ENCODE results near the gene PRSS36.
"Not testable (repeated sequence)": the region's sequence is repeated elsewhere in the genome, so short reads cannot be mapped to it uniquely, and the experiment has no call there.

The PRSS36 gene

GRCh38 chr16:31183432-31184428, 33.9 kb upstream of the PRSS36 start:
- no peak for DNase-seq

GRCh38 chr16:31182391-31182790, 32.5 kb upstream of the PRSS36 start:
- DNase-seq: no peak

- no peak for DNase-seq
Measured at GRCh38 chr16:31181102-31181830, 31.4 kb upstream of the PRSS36 start.

GRCh38 chr16:31179747-31180459, 30.0 kb upstream of the PRSS36 start, which contains the start of gene FUS:
TSS of gene FUS (plus strand) at chr16:31180139. CDS start at chr16:31180215, 76 bp downstream.
- peak; percentile 84 for DNase-seq

GRCh38 chr16:31179219-31179746, 29.4 kb upstream of the PRSS36 start:
- DNase-seq: no peak

GRCh38 chr16:31177136-31177535, 27.3 kb upstream of the PRSS36 start:
- peak; percentile 24 for DNase-seq

- DNase-seq: not testable (repeated sequence)
Measured at GRCh38 chr16:31170048-31170447, 20.2 kb upstream of the PRSS36 start.

GRCh38 chr16:31168848-31169247, 19.0 kb upstream of the PRSS36 start:
- no peak for DNase-seq

- no peak for DNase-seq
Measured at GRCh38 chr16:31167315-31167714, 17.4 kb upstream of the PRSS36 start.

- no peak for DNase-seq
Measured at GRCh38 chr16:31157136-31157535, 7.3 kb upstream of the PRSS36 start.

GRCh38 chr16:31150976-31151375, 1.1 kb upstream of the PRSS36 start:
- DNase-seq: not testable (repeated sequence)

- no peak for DNase-seq
Measured at GRCh38 chr16:31149332-31149731, 534 bp downstream of the PRSS36 start.

- DNase-seq: no peak
Measured at GRCh38 chr16:31148896-31149295, 970 bp downstream of the PRSS36 start.

- DNase-seq: no peak
Measured at GRCh38 chr16:31148281-31148728, 1.6 kb downstream of the PRSS36 start.

- no peak for DNase-seq
Measured at GRCh38 chr16:31147574-31147973, 2.3 kb downstream of the PRSS36 start.

- DNase-seq: no peak
Measured at GRCh38 chr16:31145398-31145990, 4.4 kb downstream of the PRSS36 start.

GRCh38 chr16:31144418-31144817, 5.4 kb downstream of the PRSS36 start:
- DNase-seq: not testable (repeated sequence)

- no peak for DNase-seq
Measured at GRCh38 chr16:31143694-31144148, 6.1 kb downstream of the PRSS36 start.

GRCh38 chr16:31143011-31143693, 6.7 kb downstream of the PRSS36 start:
- no peak for DNase-seq

- DNase-seq: peak; percentile 99
Measured at GRCh38 chr16:31142109-31143010, 7.5 kb downstream of the PRSS36 start.
